HepG2 (cell line): ENCODE results near the gene AARSD1. TPM values are rescaled to one million over a fixed set of nuclear protein-coding genes. Genes with fewer than 3 reads are reported as not detected.

Experiments
- CREB1 ChIP-seq, 2 experiments: fragments of 450-650 bp in 1 of 2; IDR thresholded peaks; 2 replicates each; pipeline ENCODE4 v1.6.1; 2016 to 2017; ENCODE audit warnings: control low read depth in 1 of 2, mild to moderate bottlenecking in 1 of 2, missing compliant biosample characterization in 1 of 2, missing genetic modification characterization in 1 of 2
- MIER2 ChIP-seq: IDR thresholded peaks from 2 replicates; pipeline ENCODE4 v1.6.1; 2016; ENCODE audit warnings: missing biosample characterization, missing genetic modification reagents
- MTA1 ChIP-seq: sonication (generic); formaldehyde crosslinking; IDR thresholded peaks from 2 replicates; pipeline ENCODE4 v1.4.0; 2020; ENCODE audit warnings: missing genetic modification reagents, mild to moderate bottlenecking, borderline replicate concordance
- RXRA ChIP-seq: sonication (generic); formaldehyde crosslinking; IDR thresholded peaks from 2 replicates; pipeline ENCODE4 v1.5.1; 2020; ENCODE audit warnings: missing genetic modification reagents
- SALL1 ChIP-seq: sonication (generic); formaldehyde crosslinking; IDR thresholded peaks from 2 replicates; pipeline ENCODE4 v1.8.0; 2022; ENCODE audit warnings: mild to moderate bottlenecking, missing genetic modification reagents
- SNAPC2 ChIP-seq: sonication (generic); formaldehyde crosslinking; IDR thresholded peaks from 2 replicates; pipeline ENCODE4 v1.8.1; 2022; ENCODE audit warnings: mild to moderate bottlenecking, missing genetic modification reagents
- TP53 ChIP-seq: sonication (generic); formaldehyde crosslinking; conservative IDR thresholded peaks from 2 replicates; pipeline ENCODE4 v1.4.0; 2020; ENCODE audit warnings: missing genetic modification reagents
- ZNF33B ChIP-seq: sonication (generic); formaldehyde crosslinking; IDR thresholded peaks from 2 replicates; pipeline ENCODE4 v1.5.1; 2020; ENCODE audit warnings: mild to moderate bottlenecking, missing genetic modification reagents
- ZNF468 ChIP-seq: sonication (generic); formaldehyde crosslinking; IDR thresholded peaks from 2 replicates; pipeline ENCODE4 v1.8.0; 2022; ENCODE audit warnings: mild to moderate bottlenecking, moderate library complexity, missing genetic modification reagents
- ZNF816 ChIP-seq: sonication (generic); formaldehyde crosslinking; IDR thresholded peaks from 2 replicates; pipeline ENCODE4 v1.8.0; 2022; ENCODE audit warnings: missing genetic modification reagents, mild to moderate bottlenecking, borderline replicate concordance
- ZNF878 ChIP-seq: sonication (generic); formaldehyde crosslinking; IDR thresholded peaks from 2 replicates; pipeline ENCODE4 v1.8.1; 2023; ENCODE audit warnings: mild to moderate bottlenecking, missing genetic modification reagents, moderate library complexity
- ZSCAN31 ChIP-seq: sonication (generic); formaldehyde crosslinking; IDR thresholded peaks from 2 replicates; pipeline ENCODE4 v1.5.0; 2020; ENCODE audit warnings: low read depth, mild to moderate bottlenecking, missing genetic modification reagents
- polyA plus RNA-seq, 8 experiments: library from polyadenylated mRNA; depleted of rRNA in 3 of 8; stranded (reverse) in 7 of 8; unstranded in 1 of 8; fragments of >200 nt; fragmentation: Illumina TruSeq in 4 of 8; extraction: Trizol in 4 of 8; gene quantifications; 2 replicates each; pipeline versions ENCODE4 v1.2.1 to v1.2.3, GENCODE V29; 2011 to 2016; ENCODE audit warnings: low read depth in 4 of 8, missing spikeins in 1 of 8, mixed read lengths in 1 of 8; ENCODE audit not compliant: insufficient read depth in 1 of 8
- total RNA-seq, 5 experiments: library from RNA; depleted of rRNA; stranded (reverse); fragments of >200 nt; fragmentation: Illumina TruSeq; extraction: Trizol; gene quantifications; 2 replicates each; pipeline ENCODE4 v1.2.3, GENCODE V29; 2016; ENCODE audit warnings: low read depth in 1 of 5
- TF ChIP-seq, protein P1 (sequence below): sonication (generic); formaldehyde crosslinking; IDR thresholded peaks from 2 replicates; pipeline ENCODE4 v1.5.1; 2020; ENCODE audit warnings: mild to moderate bottlenecking, missing genetic modification reagents, moderate library complexity
- TF ChIP-seq, protein P2 (sequence below): IDR thresholded peaks from 2 replicates; pipeline ENCODE4 v1.6.1; 2012; ENCODE audit warnings: low read depth, low read length, improper control_type of control experiment
- TF ChIP-seq, protein P3 (sequence below): sonication (generic); formaldehyde crosslinking; IDR thresholded peaks from 2 replicates; pipeline ENCODE4 v1.4.0; 2020; ENCODE audit warnings: missing genetic modification reagents, borderline replicate concordance
- TF ChIP-seq, protein P4 (sequence below): sonication (generic); formaldehyde crosslinking; IDR thresholded peaks from 2 replicates; pipeline ENCODE4 v1.4.0; 2020; ENCODE audit warnings: mild to moderate bottlenecking, missing genetic modification reagents
- TF ChIP-seq, protein P5 (sequence below): sonication (generic); formaldehyde crosslinking; IDR thresholded peaks from 2 replicates; pipeline ENCODE4 v1.5.0; 2020; ENCODE audit warnings: missing genetic modification reagents

Gene AARSD1
- total and polyA plus RNA-seq, 2 of the 13 experiments (the other 11 are each of a cell fraction or from before 2014, with no cell fraction given) = 24.7 to 29.3 TPM

DNA sequence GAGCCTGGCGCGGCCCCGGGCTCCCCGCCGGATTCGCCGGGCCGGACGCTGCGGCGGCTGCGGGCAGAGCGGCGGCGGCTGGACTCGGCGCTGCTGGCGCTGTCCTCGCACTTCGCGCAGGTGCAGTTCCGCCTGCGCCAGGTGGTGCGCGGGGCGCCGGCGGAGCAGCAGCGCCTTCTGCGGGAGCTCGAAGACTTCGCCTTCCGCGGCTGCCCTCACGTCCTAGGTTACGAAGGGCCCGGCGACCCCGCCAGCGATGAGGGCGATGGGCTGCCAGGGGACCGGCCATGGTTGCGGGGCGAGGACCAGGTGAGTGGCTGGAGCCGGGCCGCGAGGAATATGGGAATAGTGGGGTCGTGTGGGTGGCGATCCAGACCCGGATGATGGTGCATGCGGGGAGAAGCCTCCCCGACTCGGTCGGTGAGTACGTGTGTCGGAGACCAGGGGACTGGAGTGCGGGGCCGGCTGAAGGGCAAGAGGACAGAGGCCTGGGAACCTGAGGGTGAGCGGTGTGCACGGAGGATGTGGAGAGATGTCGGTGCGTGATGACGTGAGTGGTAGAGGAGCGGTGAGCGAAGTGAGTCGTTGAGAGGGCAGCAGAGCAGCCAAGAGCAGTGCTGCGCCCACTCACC lies 16.6 kb upstream of the AARSD1 start (continued):
- TF ChIP-seq, protein P1, sequence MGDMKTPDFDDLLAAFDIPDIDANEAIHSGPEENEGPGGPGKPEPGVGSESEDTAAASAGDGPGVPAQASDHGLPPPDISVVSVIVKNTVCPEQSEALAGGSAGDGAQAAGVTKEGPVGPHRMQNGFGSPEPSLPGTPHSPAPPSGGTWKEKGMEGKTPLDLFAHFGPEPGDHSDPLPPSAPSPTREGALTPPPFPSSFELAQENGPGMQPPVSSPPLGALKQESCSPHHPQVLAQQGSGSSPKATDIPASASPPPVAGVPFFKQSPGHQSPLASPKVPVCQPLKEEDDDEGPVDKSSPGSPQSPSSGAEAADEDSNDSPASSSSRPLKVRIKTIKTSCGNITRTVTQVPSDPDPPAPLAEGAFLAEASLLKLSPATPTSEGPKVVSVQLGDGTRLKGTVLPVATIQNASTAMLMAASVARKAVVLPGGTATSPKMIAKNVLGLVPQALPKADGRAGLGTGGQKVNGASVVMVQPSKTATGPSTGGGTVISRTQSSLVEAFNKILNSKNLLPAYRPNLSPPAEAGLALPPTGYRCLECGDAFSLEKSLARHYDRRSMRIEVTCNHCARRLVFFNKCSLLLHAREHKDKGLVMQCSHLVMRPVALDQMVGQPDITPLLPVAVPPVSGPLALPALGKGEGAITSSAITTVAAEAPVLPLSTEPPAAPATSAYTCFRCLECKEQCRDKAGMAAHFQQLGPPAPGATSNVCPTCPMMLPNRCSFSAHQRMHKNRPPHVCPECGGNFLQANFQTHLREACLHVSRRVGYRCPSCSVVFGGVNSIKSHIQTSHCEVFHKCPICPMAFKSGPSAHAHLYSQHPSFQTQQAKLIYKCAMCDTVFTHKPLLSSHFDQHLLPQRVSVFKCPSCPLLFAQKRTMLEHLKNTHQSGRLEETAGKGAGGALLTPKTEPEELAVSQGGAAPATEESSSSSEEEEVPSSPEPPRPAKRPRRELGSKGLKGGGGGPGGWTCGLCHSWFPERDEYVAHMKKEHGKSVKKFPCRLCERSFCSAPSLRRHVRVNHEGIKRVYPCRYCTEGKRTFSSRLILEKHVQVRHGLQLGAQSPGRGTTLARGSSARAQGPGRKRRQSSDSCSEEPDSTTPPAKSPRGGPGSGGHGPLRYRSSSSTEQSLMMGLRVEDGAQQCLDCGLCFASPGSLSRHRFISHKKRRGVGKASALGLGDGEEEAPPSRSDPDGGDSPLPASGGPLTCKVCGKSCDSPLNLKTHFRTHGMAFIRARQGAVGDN = peak; percentile 95
- TF ChIP-seq ZSCAN31 (CRISPR knock-in tag) (peak; percentile 77; the same call in 1 of the 2 replicates), ZNF878 (CRISPR knock-in tag) (no peak), ZNF468 (CRISPR knock-in tag) (0 out of 2 replicates have a peak, but pooled peaks have one; percentile 20), ZNF816 (CRISPR knock-in tag) (no peak), MIER2 (CRISPR knock-in tag) (no peak), SNAPC2 (CRISPR knock-in tag) (no peak), ZNF33B (CRISPR knock-in tag) (peak; percentile 94; the same call in 1 of the 2 replicates), CREB1 (IDR thresholded peaks at IDR 0.05) (peak; percentile 83), CREB1 (CRISPR knock-in tag; IDR thresholded peaks at IDR 0.05) (0 out of 2 replicates have a peak, but pooled peaks have one; percentile 42), SALL1 (CRISPR knock-in tag) (peak; percentile 84), MTA1 (peak; percentile 81; the same call in 1 of the 2 replicates), TP53 (0 out of 2 replicates have a peak, but pooled peaks have one; percentile 46), RXRA (CRISPR knock-in tag) (0 out of 2 replicates have a peak, but pooled peaks have one; percentile 28)
- TF ChIP-seq, protein P2, sequence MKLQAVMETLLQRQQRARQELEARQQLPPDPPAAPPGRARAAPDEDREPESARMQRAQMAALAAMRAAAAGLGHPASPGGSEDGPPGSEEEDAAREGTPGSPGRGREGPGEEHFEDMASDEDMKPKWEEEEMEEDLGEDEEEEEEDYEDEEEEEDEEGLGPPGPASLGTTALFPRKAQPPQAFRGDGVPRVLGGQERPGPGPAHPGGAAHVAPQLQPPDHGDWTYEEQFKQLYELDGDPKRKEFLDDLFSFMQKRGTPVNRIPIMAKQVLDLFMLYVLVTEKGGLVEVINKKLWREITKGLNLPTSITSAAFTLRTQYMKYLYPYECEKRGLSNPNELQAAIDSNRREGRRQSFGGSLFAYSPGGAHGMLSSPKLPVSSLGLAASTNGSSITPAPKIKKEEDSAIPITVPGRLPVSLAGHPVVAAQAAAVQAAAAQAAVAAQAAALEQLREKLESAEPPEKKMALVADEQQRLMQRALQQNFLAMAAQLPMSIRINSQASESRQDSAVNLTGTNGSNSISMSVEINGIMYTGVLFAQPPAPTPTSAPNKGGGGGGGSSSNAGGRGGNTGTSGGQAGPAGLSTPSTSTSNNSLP = no peak
- TF ChIP-seq, protein P3, sequence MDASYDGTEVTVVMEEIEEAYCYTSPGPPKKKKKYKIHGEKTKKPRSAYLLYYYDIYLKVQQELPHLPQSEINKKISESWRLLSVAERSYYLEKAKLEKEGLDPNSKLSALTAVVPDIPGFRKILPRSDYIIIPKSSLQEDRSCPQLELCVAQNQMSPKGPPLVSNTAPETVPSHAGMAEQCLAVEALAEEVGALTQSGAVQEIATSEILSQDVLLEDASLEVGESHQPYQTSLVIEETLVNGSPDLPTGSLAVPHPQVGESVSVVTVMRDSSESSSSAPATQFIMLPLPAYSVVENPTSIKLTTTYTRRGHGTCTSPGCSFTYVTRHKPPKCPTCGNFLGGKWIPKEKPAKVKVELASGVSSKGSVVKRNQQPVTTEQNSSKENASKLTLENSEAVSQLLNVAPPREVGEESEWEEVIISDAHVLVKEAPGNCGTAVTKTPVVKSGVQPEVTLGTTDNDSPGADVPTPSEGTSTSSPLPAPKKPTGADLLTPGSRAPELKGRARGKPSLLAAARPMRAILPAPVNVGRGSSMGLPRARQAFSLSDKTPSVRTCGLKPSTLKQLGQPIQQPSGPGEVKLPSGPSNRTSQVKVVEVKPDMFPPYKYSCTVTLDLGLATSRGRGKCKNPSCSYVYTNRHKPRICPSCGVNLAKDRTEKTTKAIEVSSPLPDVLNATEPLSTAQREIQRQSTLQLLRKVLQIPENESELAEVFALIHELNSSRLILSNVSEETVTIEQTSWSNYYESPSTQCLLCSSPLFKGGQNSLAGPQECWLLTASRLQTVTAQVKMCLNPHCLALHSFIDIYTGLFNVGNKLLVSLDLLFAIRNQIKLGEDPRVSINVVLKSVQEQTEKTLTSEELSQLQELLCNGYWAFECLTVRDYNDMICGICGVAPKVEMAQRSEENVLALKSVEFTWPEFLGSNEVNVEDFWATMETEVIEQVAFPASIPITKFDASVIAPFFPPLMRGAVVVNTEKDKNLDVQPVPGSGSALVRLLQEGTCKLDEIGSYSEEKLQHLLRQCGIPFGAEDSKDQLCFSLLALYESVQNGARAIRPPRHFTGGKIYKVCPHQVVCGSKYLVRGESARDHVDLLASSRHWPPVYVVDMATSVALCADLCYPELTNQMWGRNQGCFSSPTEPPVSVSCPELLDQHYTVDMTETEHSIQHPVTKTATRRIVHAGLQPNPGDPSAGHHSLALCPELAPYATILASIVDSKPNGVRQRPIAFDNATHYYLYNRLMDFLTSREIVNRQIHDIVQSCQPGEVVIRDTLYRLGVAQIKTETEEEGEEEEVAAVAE (CRISPR knock-in tag) = peak; percentile 44; the same call in 1 of the 2 replicates
- TF ChIP-seq, protein P4, sequence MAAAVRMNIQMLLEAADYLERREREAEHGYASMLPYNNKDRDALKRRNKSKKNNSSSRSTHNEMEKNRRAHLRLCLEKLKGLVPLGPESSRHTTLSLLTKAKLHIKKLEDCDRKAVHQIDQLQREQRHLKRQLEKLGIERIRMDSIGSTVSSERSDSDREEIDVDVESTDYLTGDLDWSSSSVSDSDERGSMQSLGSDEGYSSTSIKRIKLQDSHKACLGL = peak; percentile 62; the same call in 1 of the 2 replicates
- TF ChIP-seq, protein P5, sequence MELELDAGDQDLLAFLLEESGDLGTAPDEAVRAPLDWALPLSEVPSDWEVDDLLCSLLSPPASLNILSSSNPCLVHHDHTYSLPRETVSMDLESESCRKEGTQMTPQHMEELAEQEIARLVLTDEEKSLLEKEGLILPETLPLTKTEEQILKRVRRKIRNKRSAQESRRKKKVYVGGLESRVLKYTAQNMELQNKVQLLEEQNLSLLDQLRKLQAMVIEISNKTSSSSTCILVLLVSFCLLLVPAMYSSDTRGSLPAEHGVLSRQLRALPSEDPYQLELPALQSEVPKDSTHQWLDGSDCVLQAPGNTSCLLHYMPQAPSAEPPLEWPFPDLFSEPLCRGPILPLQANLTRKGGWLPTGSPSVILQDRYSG = peak; percentile 69
